HCT116 (cell line): Measurements from ENCODE around the gene DDX20. TPM values are rescaled to one million over a fixed set of nuclear protein-coding genes. Genes with fewer than 3 reads are reported as not detected.

Experiments used
- ATAC-seq: fragments of 200-7000 bp; cut with Tn5 transposase; 2 replicates; pipeline ENCODE4 v1.9.1; 2020; ENCODE audit warnings: mild to moderate bottlenecking, moderate library complexity
- BruUV-seq: library from RNA; stranded (reverse); fragments of 400-500 nt; replicated peaks from 2 replicates; lab custom pipeline; 2021; lab: Mats Ljungman, UMichigan
- CTCF ChIA-PET: fragments of 300-600 bp; sonication (Branson Sonifier 250); formaldehyde crosslinking; loops from one replicate; lab custom pipeline; 2021; ENCODE audit warnings: antibody characterized with exemption; lab: Charles Lee
- POLR2A ChIA-PET: fragments of 300-600, 350-600 bp; sonication (Branson Sonifier 250); formaldehyde crosslinking; loops from one replicate; lab custom pipeline; 2021; ENCODE audit warnings: antibody characterized with exemption; lab: Charles Lee
- RAD21 ChIA-PET, 2 experiments: fragments of 300-600 bp; sonication (Branson Sonifier 250); formaldehyde crosslinking; loops; one replicate each; lab custom pipeline; 2023; ENCODE audit warnings: low total read pairs in 2 of 2; ENCODE audit not compliant: uncharacterized antibody in 2 of 2, unreplicated experiment in 2 of 2, low non-redundant PET in 1 of 2; lab: Charles Lee
- DNase-seq: peaks from one replicate; pipeline ENCODE4 v3.0.0-alpha.2; 2010; ENCODE audit warnings: low read depth, low spot score
- H2AFZ ChIP-seq: fragments of 200-600 bp; shearing (Covaris generic), sonication (generic); 2 replicates; pipeline ENCODE4 v1.6.1; 2017; ENCODE audit warnings: low read depth, mixed run types, mixed read lengths, antibody characterized with exemption, low read length; ENCODE audit not compliant: poor library complexity, severe bottlenecking
- H3K27ac ChIP-seq: 2 replicates; pipeline ENCODE4 v1.5.1; 2012; ENCODE audit warnings: low read depth, low read length
- H3K27me3 ChIP-seq: fragments of 200-600 bp; sonication (generic); 2 replicates; pipeline ENCODE4 v1.6.1; 2016; ENCODE audit warnings: mixed run types, low read length, mixed read lengths; ENCODE audit not compliant: insufficient read depth
- H3K36me3 ChIP-seq, 2 experiments: fragments of 200-500 bp in 1 of 2; fragments of 200-600 bp in 1 of 2; sonication (Bioruptor generic) in 1 of 2; sonication (generic) in 1 of 2; 2 replicates each; pipeline versions ENCODE4 v1.5.1 to v1.6.1; 2014 to 2016; ENCODE audit warnings: low read length in 2 of 2, inconsistent platforms in 1 of 2, mixed read lengths in 1 of 2, mixed run types in 1 of 2; ENCODE audit not compliant: insufficient read depth in 2 of 2, control insufficient read depth in 1 of 2
- H3K4me1 ChIP-seq, 2 experiments: fragments of 200-600 bp in 1 of 2; sonication (generic) in 1 of 2; 2 replicates each; pipeline versions ENCODE4 v1.5.1 to v1.6.1; 2012 to 2017; ENCODE audit warnings: low read length in 2 of 2, inconsistent platforms in 1 of 2, mild to moderate bottlenecking in 1 of 2, mixed read lengths in 1 of 2, mixed run types in 1 of 2, moderate library complexity in 1 of 2; ENCODE audit not compliant: insufficient read depth in 2 of 2, control insufficient read depth in 1 of 2
- H3K4me2 ChIP-seq: fragments of 200-600 bp; sonication (generic); 2 replicates; pipeline ENCODE4 v1.6.1; 2017; ENCODE audit warnings: mixed run types, low read length, mixed read lengths
- H3K4me3 ChIP-seq, 2 experiments: fragments of 200-600 bp in 1 of 2; sonication (generic) in 1 of 2; replicated peaks in 1 of 2; 2 replicates each; pipeline ENCODE4 v1.5.1; 2011 to 2016; ENCODE audit warnings: low read length in 2 of 2, control low read depth in 1 of 2, low read depth in 1 of 2, mild to moderate bottlenecking in 1 of 2, mixed read lengths in 1 of 2, mixed run types in 1 of 2
- H3K79me2 ChIP-seq: fragments of 200-600 bp; sonication (generic); 2 replicates; pipeline ENCODE4 v1.6.1; 2017; ENCODE audit warnings: mild to moderate bottlenecking, mixed run types, low read length, moderate library complexity, mixed read lengths; ENCODE audit not compliant: insufficient read depth
- H3K9ac ChIP-seq: fragments of 200-600 bp; sonication (generic); 2 replicates; pipeline ENCODE4 v1.6.1; 2016; ENCODE audit warnings: low read length, mixed read lengths
- H3K9me2 ChIP-seq: fragments of 200-600 bp; sonication (generic), shearing (Covaris generic); 2 replicates; pipeline ENCODE4 v1.6.1; 2017; ENCODE audit warnings: mixed run types, mild to moderate bottlenecking, moderate library complexity; ENCODE audit not compliant: insufficient read depth
- H3K9me3 ChIP-seq, 2 experiments: fragments of 200-500 bp in 1 of 2; fragments of 200-600 bp in 1 of 2; sonication (Bioruptor generic) in 1 of 2; sonication (generic) in 1 of 2; 2 replicates each; pipeline ENCODE4 v1.6.1; 2014 to 2017; ENCODE audit warnings: low read length in 2 of 2, mixed read lengths in 2 of 2, inconsistent platforms in 1 of 2, low read depth in 1 of 2, mild to moderate bottlenecking in 1 of 2, mixed run types in 1 of 2, moderate library complexity in 1 of 2; ENCODE audit not compliant: control insufficient read depth in 1 of 2, insufficient read depth in 1 of 2
- H4K20me1 ChIP-seq: fragments of 200-600 bp; sonication (generic), shearing (Covaris generic); 2 replicates; pipeline ENCODE4 v1.6.1; 2017; ENCODE audit warnings: mixed run types, mild to moderate bottlenecking, moderate library complexity; ENCODE audit not compliant: insufficient read depth
- ATF3 ChIP-seq: IDR thresholded peaks from 2 replicates; pipeline ENCODE4 v1.6.1; 2012
- CBX3 ChIP-seq: IDR thresholded peaks from 2 replicates; pipeline ENCODE4 v1.6.1; 2012; ENCODE audit warnings: low read depth
- CEBPB ChIP-seq: IDR thresholded peaks from 2 replicates; pipeline ENCODE4 v1.6.1; 2012; ENCODE audit warnings: low read depth
- ELF1 ChIP-seq: IDR thresholded peaks from 2 replicates; pipeline ENCODE4 v1.6.1; 2012; ENCODE audit warnings: low read depth, borderline replicate concordance
- POLR2AphosphoS5 ChIP-seq: IDR thresholded peaks from 2 replicates; pipeline ENCODE4 v1.6.1; 2011; ENCODE audit warnings: mild to moderate bottlenecking, low read depth, low read length, moderate library complexity
- RAD21 ChIP-seq: IDR thresholded peaks from 2 replicates; pipeline ENCODE4 v1.6.1; 2012; ENCODE audit warnings: low read depth, mild to moderate bottlenecking
- REST ChIP-seq: IDR thresholded peaks from 2 replicates; pipeline ENCODE4 v1.6.1; 2012; ENCODE audit warnings: low read depth
- SP1 ChIP-seq: IDR thresholded peaks from 2 replicates; pipeline ENCODE4 v1.6.1; 2012; ENCODE audit warnings: low read depth
- SRF ChIP-seq: IDR thresholded peaks from 2 replicates; pipeline ENCODE4 v1.6.1; 2012; ENCODE audit warnings: low read depth
- YY1 ChIP-seq: IDR thresholded peaks from 2 replicates; pipeline ENCODE4 v1.6.1; 2011; ENCODE audit warnings: low read length, low read depth, moderate library complexity, mild to moderate bottlenecking; ENCODE audit not compliant: insufficient replicate concordance; ENCODE audit errors: extremely low read depth
- ZBTB33 ChIP-seq: IDR thresholded peaks from 2 replicates; pipeline ENCODE4 v1.6.1; 2011; ENCODE audit warnings: mild to moderate bottlenecking, low read length, moderate library complexity; ENCODE audit not compliant: insufficient replicate concordance; ENCODE audit errors: extremely low read depth
- ZFX ChIP-seq: fragments of 450-650 bp; IDR thresholded peaks from 2 replicates; pipeline ENCODE4 v1.6.1; 2017
- ZNF274 ChIP-seq: fragments of 200-500 bp; sonication (Bioruptor generic); IDR thresholded peaks from 2 replicates; pipeline ENCODE4 v1.6.1; 2014; ENCODE audit warnings: mild to moderate bottlenecking, low read depth, low read length, inconsistent platforms
- intact Hi-C: fragments of 100-400 bp; cut with micrococcal nuclease; formaldehyde crosslinking; loops from 2 replicates; pipeline ENCODE4 v1.10.0; 2022
- total RNA-seq: library from RNA; stranded (reverse); gene quantifications from one replicate; pipeline ENCODE4 v1.2.1, GENCODE V29; 2021; ENCODE audit not compliant: unreplicated experiment
- TF ChIP-seq, protein P1 (sequence below), 3 experiments: fragments of 200-600 bp in 1 of 3; sonication (generic) in 1 of 3; IDR thresholded peaks in 2 of 3; conservative IDR thresholded peaks in 1 of 3; 2 replicates each; pipeline ENCODE4 v1.5.1; 2012 to 2017; ENCODE audit warnings: low read depth in 2 of 3, low read length in 2 of 3, antibody characterized with exemption in 1 of 3, borderline replicate concordance in 1 of 3, control low read depth in 1 of 3, mild to moderate bottlenecking in 1 of 3, mixed read lengths in 1 of 3, mixed run types in 1 of 3, moderate library complexity in 1 of 3; ENCODE audit not compliant: insufficient read depth in 1 of 3
- TF ChIP-seq, protein P2 (sequence below): IDR thresholded peaks from 2 replicates; pipeline ENCODE4 v1.6.1; 2012

DDX20 gene
- total RNA-seq, 1 experiment from 2014 or later, result 14.9 TPM

GRCh38 chr1:111805251-111805650, 49.5 kb downstream of the DDX20 start:
- Histone ChIP-seq H3K9me3 (no peaks in the 10 kb centered on the region), H3K27ac (no peak overlapping the region), H3K9ac (no peak overlapping the region), H3K27me3 (no peaks in the 10 kb centered on the region), H3K4me2 (no peak overlapping the region), H3K4me3 (no peak overlapping the region), H3K9me2 (no peaks in the 10 kb centered on the region), H3K4me1 (no peaks in the 10 kb centered on the region), H2AFZ (no peak overlapping the region), H4K20me1 (no peaks in the 10 kb centered on the region), H3K36me3 (no peaks in the 10 kb centered on the region), H3K79me2 (no peaks in the 10 kb centered on the region)
- ChIA-PET POLR2A (no interaction called here), CTCF (no interaction called here), RAD21 (no interaction called here)
- no peak for TF ChIP-seq CEBPB
- no peak for TF ChIP-seq ZFX
- no peak for TF ChIP-seq ZNF274
- no peak for TF ChIP-seq ELF1
- no peak for TF ChIP-seq YY1
- TF ChIP-seq REST, result no peak
- TF ChIP-seq POLR2AphosphoS5, result no peak
- no peak for TF ChIP-seq SRF
- TF ChIP-seq, protein P1, sequence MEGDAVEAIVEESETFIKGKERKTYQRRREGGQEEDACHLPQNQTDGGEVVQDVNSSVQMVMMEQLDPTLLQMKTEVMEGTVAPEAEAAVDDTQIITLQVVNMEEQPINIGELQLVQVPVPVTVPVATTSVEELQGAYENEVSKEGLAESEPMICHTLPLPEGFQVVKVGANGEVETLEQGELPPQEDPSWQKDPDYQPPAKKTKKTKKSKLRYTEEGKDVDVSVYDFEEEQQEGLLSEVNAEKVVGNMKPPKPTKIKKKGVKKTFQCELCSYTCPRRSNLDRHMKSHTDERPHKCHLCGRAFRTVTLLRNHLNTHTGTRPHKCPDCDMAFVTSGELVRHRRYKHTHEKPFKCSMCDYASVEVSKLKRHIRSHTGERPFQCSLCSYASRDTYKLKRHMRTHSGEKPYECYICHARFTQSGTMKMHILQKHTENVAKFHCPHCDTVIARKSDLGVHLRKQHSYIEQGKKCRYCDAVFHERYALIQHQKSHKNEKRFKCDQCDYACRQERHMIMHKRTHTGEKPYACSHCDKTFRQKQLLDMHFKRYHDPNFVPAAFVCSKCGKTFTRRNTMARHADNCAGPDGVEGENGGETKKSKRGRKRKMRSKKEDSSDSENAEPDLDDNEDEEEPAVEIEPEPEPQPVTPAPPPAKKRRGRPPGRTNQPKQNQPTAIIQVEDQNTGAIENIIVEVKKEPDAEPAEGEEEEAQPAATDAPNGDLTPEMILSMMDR (IDR thresholded peaks at IDR 0.05 in 2 of 3, conservative IDR thresholded peaks at IDR 0.05 in 1 of 3; ENCODE audit: borderline replicate concordance in 1 of 3, insufficient read depth in 1 of 3, low read depth in 2 of 3, low read length in 2 of 3), result no peak
- TF ChIP-seq SP1, result no peak
- no peak for TF ChIP-seq CBX3
- TF ChIP-seq, protein P2, sequence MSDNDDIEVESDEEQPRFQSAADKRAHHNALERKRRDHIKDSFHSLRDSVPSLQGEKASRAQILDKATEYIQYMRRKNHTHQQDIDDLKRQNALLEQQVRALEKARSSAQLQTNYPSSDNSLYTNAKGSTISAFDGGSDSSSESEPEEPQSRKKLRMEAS, result no peak
- no peak for TF ChIP-seq ATF3
- TF ChIP-seq ZBTB33, result no peak
- no peak for TF ChIP-seq RAD21
- DNase-seq (no peak), ATAC-seq (no peak)
- intact Hi-C loops, result no loop called here
- no TSS peak for BruUV-seq
